Erythroblast (primary cell): Measurements from ENCODE around the gene BABAM2.

Source experiments
- GATA1 ChIP-seq: IDR thresholded peaks from 2 replicates; pipeline ENCODE4 v1.6.1; 2011; ENCODE audit warnings: low read depth, mild to moderate bottlenecking, control low read depth, low read length, moderate library complexity
- POLR2A ChIP-seq: IDR thresholded peaks from 2 replicates; pipeline ENCODE4 v1.6.1; 2011; ENCODE audit warnings: mild to moderate bottlenecking, low read length

- no peak for TF ChIP-seq GATA1
- no peak for TF ChIP-seq POLR2A
Observed at GRCh38 chr2:28133778-28134177, 243.2 kb downstream of the BABAM2 start.
